ENCODE measurements around the gene ABCC1. TPM values are rescaled to one million over a fixed set of nuclear protein-coding genes. Genes with fewer than 3 reads are reported as not detected.
A peak's percentile ranks its signal among the peaks of the same experiment; 100 is the strongest.

ABCC1 gene
- polyA plus RNA-seq, 1 donor (not counting 4 experiments of a cell fraction or from before 2014, with no cell fraction given) = 19.4 TPM

DNA sequence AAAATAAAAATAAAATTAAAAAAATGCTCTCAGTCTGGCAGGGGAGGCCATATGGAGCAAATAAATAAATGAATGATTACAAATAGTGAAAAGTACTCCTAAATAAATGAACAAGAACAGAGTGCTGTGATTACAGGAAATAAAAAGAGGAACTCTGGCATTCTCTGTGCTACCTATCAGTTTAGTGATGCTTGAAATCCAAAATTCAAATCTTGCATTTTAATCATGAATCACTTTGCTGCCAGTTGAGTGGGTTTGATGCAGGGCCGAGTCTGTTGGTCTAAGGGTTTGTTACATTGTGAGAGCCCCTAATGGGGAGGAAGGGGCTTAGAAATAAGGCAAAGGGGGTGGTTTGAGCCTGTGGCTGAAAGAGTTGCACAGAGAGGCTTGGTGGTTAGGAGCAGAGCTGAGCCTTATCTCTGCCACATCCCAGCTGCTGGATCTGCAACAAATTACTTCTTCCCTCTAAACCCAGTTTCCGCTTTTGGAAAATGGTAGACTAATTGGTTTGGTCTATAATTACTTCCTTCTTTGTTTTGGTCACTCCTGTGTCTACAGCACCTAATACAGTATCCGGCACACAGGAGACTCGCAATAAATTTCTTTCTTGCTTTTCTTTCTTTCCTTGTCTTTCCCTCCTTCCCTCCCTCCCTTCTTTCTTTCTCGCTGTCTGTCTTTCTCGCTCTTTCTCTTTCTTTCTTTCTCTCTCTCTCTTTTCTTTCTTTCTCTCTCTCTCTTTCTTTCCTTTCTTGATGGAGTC is 6.3 kb upstream of the ABCC1 start:
- no peaks in the 10 kb centered on the region for H4K20me1 ChIP-seq (ENCODE audit: control insufficient read depth, extremely low read depth, insufficient read depth, low read length)
- no peak overlapping the region for H3K27ac ChIP-seq (ENCODE audit: control insufficient read depth, insufficient read depth, low read length)
- dilution Hi-C loops (cut with MboI; ENCODE audit: extremely low pct_ligation_motif_present, low sequenced_read_pairs) = no loop called here

DNA sequence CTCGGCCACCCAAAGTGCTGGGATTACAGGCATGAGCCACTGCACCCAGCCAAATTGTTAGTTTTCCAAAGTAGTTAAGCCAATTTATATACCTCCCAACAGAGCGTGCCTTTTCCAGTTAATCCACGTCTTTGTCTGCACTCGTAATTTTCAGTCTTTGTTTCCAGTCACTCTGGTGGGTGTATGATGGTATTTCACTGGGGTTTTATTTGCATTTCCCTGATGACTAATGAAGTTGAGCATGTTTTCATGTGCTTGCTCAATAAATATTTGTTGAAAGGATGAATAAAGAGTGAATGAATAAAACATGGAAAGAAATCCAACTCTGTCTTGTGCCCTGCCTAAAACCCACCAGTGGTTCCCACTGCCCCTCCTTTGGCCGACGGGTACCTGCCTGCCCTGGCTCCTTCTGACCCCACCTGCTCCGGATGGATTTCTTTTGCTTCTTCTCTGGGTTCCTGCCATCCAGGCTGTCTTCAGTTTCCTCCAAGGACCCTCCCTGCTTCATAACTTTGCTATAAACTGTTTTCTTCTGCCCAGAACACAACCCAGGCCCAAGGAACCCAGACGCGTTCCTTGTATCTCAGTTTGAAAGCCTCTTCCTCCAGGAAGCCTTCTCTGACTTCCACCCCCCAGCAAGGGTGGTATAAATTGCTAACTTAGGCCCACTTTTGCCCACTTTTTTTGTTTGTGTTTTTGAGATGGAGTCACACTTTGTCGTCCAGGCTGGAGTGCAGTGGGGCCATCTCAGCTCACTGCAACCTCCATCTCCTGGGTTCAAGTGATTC is 3.0 kb upstream of the ABCC1 start:
- peak overlapping the region in 1 of 3 experiments; percentile 0 for H3K4me3 ChIP-seq (ENCODE audit: control insufficient read depth in 2 of 3, extremely low read depth in 1 of 3, insufficient read depth in 2 of 3, low read depth in 1 of 3, low read length in 3 of 3)
- no peaks in the 10 kb centered on the region for H3K9me3 ChIP-seq (ENCODE audit: control insufficient read depth, low read depth, low read length)
- TF ChIP-seq, protein P1, sequence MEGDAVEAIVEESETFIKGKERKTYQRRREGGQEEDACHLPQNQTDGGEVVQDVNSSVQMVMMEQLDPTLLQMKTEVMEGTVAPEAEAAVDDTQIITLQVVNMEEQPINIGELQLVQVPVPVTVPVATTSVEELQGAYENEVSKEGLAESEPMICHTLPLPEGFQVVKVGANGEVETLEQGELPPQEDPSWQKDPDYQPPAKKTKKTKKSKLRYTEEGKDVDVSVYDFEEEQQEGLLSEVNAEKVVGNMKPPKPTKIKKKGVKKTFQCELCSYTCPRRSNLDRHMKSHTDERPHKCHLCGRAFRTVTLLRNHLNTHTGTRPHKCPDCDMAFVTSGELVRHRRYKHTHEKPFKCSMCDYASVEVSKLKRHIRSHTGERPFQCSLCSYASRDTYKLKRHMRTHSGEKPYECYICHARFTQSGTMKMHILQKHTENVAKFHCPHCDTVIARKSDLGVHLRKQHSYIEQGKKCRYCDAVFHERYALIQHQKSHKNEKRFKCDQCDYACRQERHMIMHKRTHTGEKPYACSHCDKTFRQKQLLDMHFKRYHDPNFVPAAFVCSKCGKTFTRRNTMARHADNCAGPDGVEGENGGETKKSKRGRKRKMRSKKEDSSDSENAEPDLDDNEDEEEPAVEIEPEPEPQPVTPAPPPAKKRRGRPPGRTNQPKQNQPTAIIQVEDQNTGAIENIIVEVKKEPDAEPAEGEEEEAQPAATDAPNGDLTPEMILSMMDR (optimal IDR thresholded peaks at IDR 0.05 in 1 of 3, IDR thresholded peaks at IDR 0.05 in 1 of 3, conservative IDR thresholded peaks at IDR 0.05 in 1 of 3; ENCODE audit: extremely low read depth in 1 of 3, insufficient read depth in 2 of 3, low read length in 3 of 3) = no peak
- no peak for TF ChIP-seq EZH2 (IDR thresholded peaks at IDR 0.05; ENCODE audit: low read length)
- peak overlapping the region; percentile 64 for H3K4me2 ChIP-seq (ENCODE audit: control insufficient read depth, extremely low read depth, insufficient read depth, low read depth, low read length)
- dilution Hi-C loops (cut with MboI; ENCODE audit: extremely low pct_ligation_motif_present, low sequenced_read_pairs) = no loop called here
- peak overlapping the region; percentile 47 for H2AFZ ChIP-seq (ENCODE audit: control insufficient read depth, low read length)
- H3K9ac ChIP-seq (ENCODE audit: control insufficient read depth, extremely low read depth, insufficient read depth, low read length) = peak overlapping the region; percentile 49
- peaks cover 19% of the 10 kb centered on the region for H3K4me1 ChIP-seq (ENCODE audit: control insufficient read depth, extremely low read depth, insufficient read depth, low read length)
- peak overlapping the region; percentile 73 for H3K27ac ChIP-seq (ENCODE audit: control insufficient read depth, insufficient read depth, low read length)
- H3K27me3 ChIP-seq (ENCODE audit: control insufficient read depth, extremely low read depth, insufficient read depth, low read length) = no peaks in the 10 kb centered on the region
- FAIRE-seq = no peak
- no peaks in the 10 kb centered on the region for H3K36me3 ChIP-seq (ENCODE audit: control insufficient read depth in 2 of 2, extremely low read depth in 1 of 2, insufficient read depth in 2 of 2, low read length in 2 of 2)
- H4K20me1 ChIP-seq (ENCODE audit: control insufficient read depth, extremely low read depth, insufficient read depth, low read length) = no peaks in the 10 kb centered on the region
- no peak for DNase-seq (ENCODE audit: low read depth, low spot score)
- no peaks in the 10 kb centered on the region for H3K9me1 ChIP-seq (ENCODE audit: control insufficient read depth, extremely low read depth, insufficient read depth, low read length)
- peaks cover 18% of the 10 kb centered on the region for H3K79me2 ChIP-seq (ENCODE audit: control insufficient read depth, insufficient read depth, low read length)

More for the DNA sequence above, 6.3 kb upstream of the ABCC1 start:
- no peaks in the 10 kb centered on the region for H3K9me1 ChIP-seq (ENCODE audit: control insufficient read depth, extremely low read depth, insufficient read depth, low read length)
- FAIRE-seq = no peak
- H2AFZ ChIP-seq (ENCODE audit: control insufficient read depth, low read length) = no peak overlapping the region
- H3K4me1 ChIP-seq (ENCODE audit: control insufficient read depth, extremely low read depth, insufficient read depth, low read length) = peaks cover 8% of the 10 kb centered on the region
- TF ChIP-seq, protein P1 (optimal IDR thresholded peaks at IDR 0.05 in 1 of 3, IDR thresholded peaks at IDR 0.05 in 1 of 3, conservative IDR thresholded peaks at IDR 0.05 in 1 of 3; ENCODE audit: extremely low read depth in 1 of 3, insufficient read depth in 2 of 3, low read length in 3 of 3) = no peak
- TF ChIP-seq EZH2 (IDR thresholded peaks at IDR 0.05; ENCODE audit: low read length) = no peak
- H3K4me3 ChIP-seq (ENCODE audit: control insufficient read depth in 2 of 3, extremely low read depth in 1 of 3, insufficient read depth in 2 of 3, low read depth in 1 of 3, low read length in 3 of 3) = no peak overlapping the region
- H3K4me2 ChIP-seq (ENCODE audit: control insufficient read depth, extremely low read depth, insufficient read depth, low read depth, low read length) = no peak overlapping the region
- H3K36me3 ChIP-seq (ENCODE audit: control insufficient read depth in 2 of 2, extremely low read depth in 1 of 2, insufficient read depth in 2 of 2, low read length in 2 of 2) = no peaks in the 10 kb centered on the region
- H3K79me2 ChIP-seq (ENCODE audit: control insufficient read depth, insufficient read depth, low read length) = no peaks in the 10 kb centered on the region
- no peak overlapping the region for H3K9ac ChIP-seq (ENCODE audit: control insufficient read depth, extremely low read depth, insufficient read depth, low read length)
- no peaks in the 10 kb centered on the region for H3K27me3 ChIP-seq (ENCODE audit: control insufficient read depth, extremely low read depth, insufficient read depth, low read length)
- no peak for DNase-seq (ENCODE audit: low read depth, low spot score)
- no peaks in the 10 kb centered on the region for H3K9me3 ChIP-seq (ENCODE audit: control insufficient read depth, low read depth, low read length)
